Right ventricle myocardium inferior (tissue), 1 donor: ENCODE measurements around the gene UGT2B17. TPM values are rescaled to one million over a fixed set of nuclear protein-coding genes. Genes with fewer than 3 reads are reported as not detected.

Source experiments
- ATAC-seq: fragments of 200-7000 bp; cut with Tn5 transposase; one replicate; pipeline ENCODE4 v1.9.1; 2020; ENCODE audit warnings: mild to moderate bottlenecking, moderate library complexity
- DNase-seq: peaks from one replicate; pipeline ENCODE4 v3.0.0; 2021; ENCODE audit errors: missing footprints
- intact Hi-C: fragments of 100-400 bp; cut with DNase I; formaldehyde crosslinking; loops from one replicate; pipeline ENCODE4 v1.11.0; 2022
- total RNA-seq: library from RNA; stranded (reverse); fragmentation: NEBNext Ultra II Directional; extraction: Animal tissue kit (Norgen Biotek cat#: 25700); gene quantifications from one replicate; pipeline ENCODE4 v1.2.1, GENCODE V29; 2021
- donor health status: DM: no; HTN: yes; CAD: no; lungs with severe emphysema.

Gene UGT2B17
- total RNA-seq, 1 donor from 2014 or later, result not detected

DNA sequence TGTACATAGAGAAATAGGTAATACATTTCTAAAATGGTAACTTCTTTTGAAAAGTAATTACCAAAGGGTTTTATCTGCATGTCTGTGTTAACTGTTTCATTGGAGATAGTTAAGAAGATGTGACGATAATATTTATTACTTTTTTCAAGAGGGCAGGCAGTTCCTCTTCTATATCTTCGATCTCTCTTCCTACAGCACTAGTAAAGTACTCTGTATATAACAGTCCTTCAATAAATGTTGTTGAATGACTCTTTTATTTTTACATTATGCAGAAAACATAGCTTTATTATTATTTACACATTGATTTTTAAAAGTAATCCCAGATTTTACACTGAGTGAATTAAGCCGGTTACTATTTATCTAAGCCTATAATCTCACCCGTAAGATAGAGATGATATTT, 77.1 kb downstream of the UGT2B17 start:
- ATAC-seq (no peak), DNase-seq (no peak)
- intact Hi-C loops, result loop anchor here (5.0 kb wide), 2 partner anchors 173 to 668 kb away; partner anchors contain the start of gene UGT2B15

GRCh38 chr4:68498413-68499007, 77.6 kb downstream of the UGT2B17 start:
- intact Hi-C loops, result loop anchor here (5.0 kb wide), 2 partner anchors 174 to 669 kb away; partner anchors contain the start of gene UGT2B15
- DNase-seq (no peak), ATAC-seq (no peak)

DNA sequence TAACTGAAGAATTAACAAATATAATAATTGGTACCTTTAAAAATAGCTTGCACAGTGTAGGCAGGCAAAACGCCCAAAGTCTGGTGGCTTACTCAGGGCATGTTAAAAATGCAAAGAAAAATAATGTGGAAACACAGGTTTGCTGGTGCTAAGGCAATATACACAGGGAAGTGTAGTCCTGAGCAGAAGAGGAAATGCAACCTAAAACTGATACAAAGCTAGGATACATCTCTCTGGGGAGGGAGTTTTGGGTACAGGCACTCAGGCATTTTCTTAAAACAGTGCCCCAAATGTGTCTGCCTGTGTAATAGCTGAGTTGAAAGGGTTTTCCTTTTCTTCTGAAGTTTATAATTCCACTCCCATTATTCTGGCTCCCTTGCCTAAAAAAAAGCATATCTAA, 81.4 kb downstream of the UGT2B17 start:
- ATAC-seq (no peak), DNase-seq (no peak)
- intact Hi-C loops, result loop anchor here (5.0 kb wide), 2 partner anchors 178 to 673 kb away; partner anchors contain the start of gene UGT2B15

DNA sequence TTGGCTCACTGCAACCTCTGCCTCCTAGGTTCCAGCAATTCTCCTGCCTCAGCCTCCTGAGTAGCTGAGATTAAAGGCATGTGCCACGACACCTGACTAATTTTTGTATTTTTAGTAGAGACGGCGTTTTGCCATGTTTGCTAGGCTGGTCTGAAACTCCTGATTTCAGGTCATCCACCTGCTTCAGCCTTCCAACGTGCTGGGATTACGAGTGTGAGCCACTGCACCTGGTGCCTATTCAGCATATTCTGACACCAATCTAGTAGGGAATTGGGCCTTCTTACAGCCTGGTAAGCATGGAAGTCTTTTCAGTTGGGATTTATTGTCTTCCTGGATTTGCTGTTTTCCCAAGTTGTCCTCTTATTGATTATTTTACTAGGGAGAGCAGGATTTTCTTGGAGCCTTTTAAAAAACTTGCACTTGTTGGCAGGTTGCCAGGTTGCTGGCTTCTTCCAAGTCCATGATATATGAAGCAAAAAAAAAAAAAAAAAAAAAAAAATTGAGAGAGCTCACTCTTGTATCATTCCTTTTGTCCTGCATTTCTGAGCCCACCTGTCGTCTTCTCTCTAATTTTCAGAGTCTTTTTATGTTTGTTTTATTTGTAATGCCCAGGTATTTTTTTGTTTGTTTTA, 85.2 kb downstream of the UGT2B17 start:
- intact Hi-C loops, result no loop called here
- no peak for DNase-seq

GRCh38 chr4:68489338-68489737, 86.8 kb downstream of the UGT2B17 start:
- DNase-seq (no peak), ATAC-seq (no peak)
- intact Hi-C loops, result no loop called here

More for the DNA sequence above, 85.2 kb downstream of the UGT2B17 start:
- no peak for ATAC-seq

Other genes starting within 250 kb of the UGT2B17 start
- 52.0 TPM for gene YTHDC1, start 226.2 kb downstream of the UGT2B17 start, total RNA-seq
- not detected for gene TMPRSS11E, start 128.9 kb downstream of the UGT2B17 start, total RNA-seq
- gene UGT2B15, start 94.3 kb upstream of the UGT2B17 start, total RNA-seq, result not detected
- gene UGT2B10, start 239.7 kb upstream of the UGT2B17 start, total RNA-seq, result not detected